Measurements from ENCODE around the gene GDPD3. TPM values are rescaled to one million over a fixed set of nuclear protein-coding genes. Genes with fewer than 3 reads are reported as not detected.

GDPD3 gene
- total and polyA plus RNA-seq, 9 of the 15 experiments (the other 6 are each of a cell fraction or from before 2014, with no cell fraction given): 0.47 to 3.9 (median 1.1) TPM

GRCh38 chr16:30092373-30093010, 20.8 kb downstream of the GDPD3 start (continued):
- TF ChIP-seq NKRF (IDR thresholded peaks at IDR 0.05; ENCODE audit: borderline replicate concordance) (peak; percentile 48; the same call in 1 of the 2 replicates), DDX20 (tag; IDR thresholded peaks at IDR 0.05; ENCODE audit: low read depth) (peak; percentile 91), MBD1 (CRISPR knock-in tag; IDR thresholded peaks at IDR 0.05) (peak; percentile 91), ZNF639 (CRISPR knock-in tag; conservative IDR thresholded peaks at IDR 0.05 in 1 of 2, IDR thresholded peaks at IDR 0.05 in 1 of 2) (peak in 1 of 2 experiments; percentile 96; a peak in 2 of 4 replicates), MEIS2 (IDR thresholded peaks at IDR 0.05; ENCODE audit: partially characterized antibody) (peak; percentile 2), ZMIZ1 (IDR thresholded peaks at IDR 0.05; ENCODE audit: low read depth in 2 of 2, low read length in 2 of 2) (no peak), BRD4 (IDR thresholded peaks at IDR 0.05) (0 out of 2 replicates have a peak, but pooled peaks have one; percentile 70), ZNF766 (CRISPR knock-in tag; conservative IDR thresholded peaks at IDR 0.05) (peak; percentile 96), SAP30 (IDR thresholded peaks at IDR 0.05; ENCODE audit: borderline replicate concordance, insufficient read depth, low read depth, low read length, poor library complexity, severe bottlenecking) (no peak), ZNF76 (CRISPR knock-in tag; IDR thresholded peaks at IDR 0.05; ENCODE audit: borderline replicate concordance) (peak; percentile 97), NCOR1 (IDR thresholded peaks at IDR 0.05) (0 out of 2 replicates have a peak, but pooled peaks have one; percentile 25), NFE2L1 (tag; IDR thresholded peaks at IDR 0.05; ENCODE audit: borderline replicate concordance, low read depth) (peak; percentile 43; the same call in 1 of the 2 replicates), ZNF79 (CRISPR knock-in tag; IDR thresholded peaks at IDR 0.05; ENCODE audit: low read depth) (peak; percentile 90), TCFL5 (CRISPR knock-in tag; conservative IDR thresholded peaks at IDR 0.05) (peak; percentile 94), HCFC1 (IDR thresholded peaks at IDR 0.05; ENCODE audit: low read depth, low read length) (peak; percentile 47)

Measured in K562 (cell line).